Measurements from ENCODE around the gene ZNF438. TPM values are rescaled to one million over a fixed set of nuclear protein-coding genes. Genes with fewer than 3 reads are reported as not detected.
A peak's percentile ranks its signal among the peaks of the same experiment; 100 is the strongest.

Gene ZNF438
- total RNA-seq, 1 experiment from 2014 or later: 0.83 TPM

GRCh38 chr10:30847642-30848041, 184.0 kb downstream of the ZNF438 start:
- Histone ChIP-seq H2BK15ac (ENCODE audit: low read depth, low read length) (no peak overlapping the region), H3K4me2 (ENCODE audit: insufficient read depth, insufficient read length, low read length) (no peak overlapping the region), H3K4ac (ENCODE audit: low read depth, low read length) (no peak overlapping the region), H2AK5ac (ENCODE audit: insufficient read length, low read length) (no peak overlapping the region), H3K9ac (ENCODE audit: extremely low read depth, insufficient read length, low read length) (no peak overlapping the region), H3K23me2 (ENCODE audit: insufficient read length, low read depth, low read length, poor library complexity, severe bottlenecking) (no peaks in the 10 kb centered on the region), H3K14ac (ENCODE audit: insufficient read depth, low read length) (peak overlapping the region; percentile 43; the same call in 1 of the 2 replicates), H3T11ph (ENCODE audit: low read length) (no peak overlapping the region), H2BK20ac (ENCODE audit: low read depth, low read length, poor library complexity, severe bottlenecking) (no peak overlapping the region), H3K79me2 (ENCODE audit: insufficient read depth, low read length) (no peaks in the 10 kb centered on the region; the same call in 1 of the 2 replicates), H4K20me1 (ENCODE audit: control insufficient read depth, insufficient read depth, insufficient read length) (no peaks in the 10 kb centered on the region), H3K27me3 (ENCODE audit: insufficient read depth, low read length) (no peaks in the 10 kb centered on the region), H3K4me1 (ENCODE audit: insufficient read depth, low read length) (no peaks in the 10 kb centered on the region; the same call in 1 of the 2 replicates), H3K9me3 (ENCODE audit: control insufficient read depth, low read depth, low read length) (no peaks in the 10 kb centered on the region), H2BK12ac (ENCODE audit: insufficient read length, low read depth, low read length) (no peak overlapping the region), H3K27ac (ENCODE audit: insufficient read length, low read depth, low read length) (no peak overlapping the region), H3K18ac (ENCODE audit: insufficient read length, low read depth, low read length) (no peak overlapping the region), H4K91ac (ENCODE audit: insufficient read length, low read depth, low read length) (no peak overlapping the region), H4K5ac (ENCODE audit: insufficient read length, low read depth, low read length) (no peak overlapping the region), H4K8ac (replicated peaks; ENCODE audit: insufficient read length, low read depth, low read length) (no peak overlapping the region), H3K23ac (ENCODE audit: insufficient read length, low read depth, low read length) (no peak overlapping the region), H2AFZ (ENCODE audit: low read length) (no peak overlapping the region), H2BK5ac (ENCODE audit: insufficient read length, low read length) (no peak overlapping the region), H2BK120ac (ENCODE audit: low read depth, low read length, poor library complexity, severe bottlenecking) (no peak overlapping the region), H3K79me1 (ENCODE audit: insufficient read depth, low read depth, low read length, poor library complexity, severe bottlenecking) (no peaks in the 10 kb centered on the region), H3K56ac (ENCODE audit: insufficient read length, low read depth, low read length) (no peak overlapping the region)
- WGBS (ENCODE audit: extremely low coverage, insufficient read length, low lambda C conversion rate): no CpG with 5 or more reads among the region's 10 CpGs
- DNase-seq: no peak
- Mint-ChIP-seq H3K27me3 (ENCODE audit: low read depth) (peaks cover 4% of the 10 kb centered on the region), H3K36me3 (ENCODE audit: insufficient read depth in 1 of 3, low read depth in 3 of 3) (peaks cover 0 to 1% (median 0%) of the 10 kb centered on the region in 3 experiments; a peak in 3 of 7 replicates), H3K4me1 (no peaks in the 10 kb centered on the region), H3K4me3 (no peak overlapping the region), H3K27ac (no peak overlapping the region), H3K9me3 (no peaks in the 10 kb centered on the region)
- no peak for TF ChIP-seq CTCF (conservative IDR thresholded peaks at IDR 0.05)
